Glomerular visceral epithelial cell (primary cell): ENCODE results near the gene EXOC3L1.

Experiments
- DNase-seq: peaks from one replicate; pipeline ENCODE4 v3.0.0-alpha.2; 2016; ENCODE audit errors: extremely low spot score

EXOC3L1 gene

GRCh38 chr16:67165121-67166078, 24.5 kb downstream of the EXOC3L1 start:
- DNase-seq: no peak

DNA sequence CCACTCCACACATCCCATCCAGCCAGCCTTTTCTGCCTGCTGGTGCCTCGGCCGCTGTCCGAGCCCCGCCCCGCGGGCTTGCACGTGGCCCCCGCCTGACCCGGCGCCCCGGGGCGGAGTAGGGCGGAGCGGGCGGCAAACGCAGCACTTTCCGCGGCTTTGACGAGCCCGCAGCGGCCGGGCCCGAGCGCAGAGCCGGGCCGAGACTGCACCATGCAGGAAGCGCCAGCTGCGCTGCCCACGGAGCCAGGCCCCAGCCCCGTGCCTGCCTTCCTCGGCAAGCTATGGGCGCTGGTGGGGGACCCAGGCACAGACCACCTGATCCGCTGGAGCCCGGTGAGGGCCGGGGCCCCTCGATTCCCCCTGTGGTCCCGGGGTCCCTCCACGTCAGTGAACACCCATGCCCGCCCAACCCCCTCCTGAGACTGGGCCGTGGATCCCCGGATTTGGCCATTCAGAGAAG, 25.3 kb downstream of the EXOC3L1 start, which contains the start of gene HSF4:
TSS of gene HSF4 (plus strand) at position 147 of the 463 bp plus-strand sequence. CDS start at position 214, 67 bp downstream.
- DNase-seq: no peak

DNA sequence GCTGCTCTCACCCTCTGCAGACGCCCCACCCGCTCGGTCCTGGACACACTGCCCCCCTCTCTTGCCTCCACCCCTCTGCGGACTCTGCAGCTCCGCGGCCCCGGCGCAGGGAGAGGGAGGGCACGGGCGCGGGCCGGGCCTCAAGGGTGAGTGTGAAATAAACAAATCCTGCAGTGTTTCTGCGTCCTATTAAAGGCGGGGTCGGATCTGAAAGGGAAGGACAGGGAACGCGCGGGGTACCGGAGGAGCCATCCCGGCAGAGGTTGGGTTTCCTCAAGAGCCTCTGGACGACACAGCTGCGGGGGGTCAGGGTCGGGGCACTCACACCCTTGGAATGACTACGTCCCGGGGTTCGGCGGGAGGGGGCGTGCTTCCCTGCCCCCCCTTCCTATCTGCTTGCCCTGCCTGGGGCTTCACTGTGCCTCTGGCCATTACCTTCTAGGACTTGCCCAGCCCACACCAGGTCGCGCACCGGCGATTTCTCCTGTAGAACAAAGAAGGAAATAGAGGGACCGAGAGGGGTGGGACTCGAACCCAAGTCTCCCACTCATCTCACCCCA, 25.9 kb downstream of the EXOC3L1 start:
- DNase-seq: no peak

DNA sequence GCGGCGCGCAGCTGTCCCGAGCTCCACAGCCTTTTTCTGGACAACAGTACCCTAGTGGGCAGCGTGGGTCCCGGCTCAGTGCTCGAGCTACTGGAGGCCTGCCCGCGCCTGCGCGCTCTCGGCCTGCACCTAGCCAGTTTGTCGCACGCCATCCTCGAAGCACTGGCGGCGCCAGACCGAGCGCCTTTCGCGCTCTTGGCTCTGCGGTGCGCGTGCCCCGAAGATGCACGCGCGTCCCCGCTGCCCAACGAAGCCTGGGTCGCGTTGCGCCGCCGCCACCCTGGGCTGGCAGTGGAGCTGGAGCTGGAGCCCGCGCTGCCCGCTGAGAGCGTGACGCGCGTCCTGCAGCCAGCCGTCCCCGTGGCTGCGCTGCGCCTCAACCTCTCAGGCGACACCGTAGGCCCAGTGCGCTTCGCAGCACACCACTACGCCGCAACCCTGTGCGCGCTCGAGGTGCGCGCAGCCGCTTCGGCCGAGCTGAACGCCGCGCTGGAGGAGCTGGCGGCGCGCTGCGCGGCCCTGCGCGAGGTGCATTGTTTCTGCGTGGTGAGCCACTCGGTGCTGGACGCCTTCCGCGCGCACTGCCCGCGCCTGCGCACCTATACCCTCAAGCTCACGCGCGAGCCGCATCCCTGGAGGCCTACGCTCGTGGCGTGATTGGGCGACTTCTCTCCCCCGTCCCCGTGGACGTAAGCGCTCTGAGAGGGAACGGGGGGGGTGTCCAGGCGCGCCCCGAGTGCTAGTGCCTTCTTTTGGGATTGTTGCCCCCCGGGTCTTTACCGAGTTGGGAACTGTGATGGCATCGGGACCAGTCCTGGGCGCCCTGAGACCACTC, 26.6 kb downstream of the EXOC3L1 start:
- DNase-seq: no peak

- no peak for DNase-seq
These were observed 27.3 kb downstream of the EXOC3L1 start for GRCh38 chr16:67162506-67163163.

DNA sequence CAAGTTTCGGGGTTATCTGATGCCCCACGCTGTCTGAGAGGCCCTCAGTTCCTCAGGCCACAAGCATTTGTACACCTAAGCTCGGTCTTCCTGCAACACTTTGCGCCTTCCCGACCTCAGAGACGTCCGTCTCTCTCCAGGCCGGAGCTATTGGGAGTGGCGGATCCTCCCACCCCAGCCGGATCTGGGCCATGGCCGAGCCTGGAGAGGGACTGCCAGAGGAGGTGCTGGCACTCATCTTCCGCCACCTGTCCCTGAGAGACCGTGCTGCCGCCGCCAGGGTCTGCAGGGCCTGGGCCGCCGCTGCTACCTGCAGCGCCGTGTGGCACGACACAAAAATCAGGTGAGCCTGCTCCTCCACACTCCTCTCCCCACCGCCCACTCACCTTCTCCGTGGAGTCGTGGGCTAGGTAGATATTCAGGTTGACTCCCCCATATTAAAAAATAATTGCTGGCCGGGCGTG, 28.3 kb downstream of the EXOC3L1 start:
- no peak for DNase-seq

DNA sequence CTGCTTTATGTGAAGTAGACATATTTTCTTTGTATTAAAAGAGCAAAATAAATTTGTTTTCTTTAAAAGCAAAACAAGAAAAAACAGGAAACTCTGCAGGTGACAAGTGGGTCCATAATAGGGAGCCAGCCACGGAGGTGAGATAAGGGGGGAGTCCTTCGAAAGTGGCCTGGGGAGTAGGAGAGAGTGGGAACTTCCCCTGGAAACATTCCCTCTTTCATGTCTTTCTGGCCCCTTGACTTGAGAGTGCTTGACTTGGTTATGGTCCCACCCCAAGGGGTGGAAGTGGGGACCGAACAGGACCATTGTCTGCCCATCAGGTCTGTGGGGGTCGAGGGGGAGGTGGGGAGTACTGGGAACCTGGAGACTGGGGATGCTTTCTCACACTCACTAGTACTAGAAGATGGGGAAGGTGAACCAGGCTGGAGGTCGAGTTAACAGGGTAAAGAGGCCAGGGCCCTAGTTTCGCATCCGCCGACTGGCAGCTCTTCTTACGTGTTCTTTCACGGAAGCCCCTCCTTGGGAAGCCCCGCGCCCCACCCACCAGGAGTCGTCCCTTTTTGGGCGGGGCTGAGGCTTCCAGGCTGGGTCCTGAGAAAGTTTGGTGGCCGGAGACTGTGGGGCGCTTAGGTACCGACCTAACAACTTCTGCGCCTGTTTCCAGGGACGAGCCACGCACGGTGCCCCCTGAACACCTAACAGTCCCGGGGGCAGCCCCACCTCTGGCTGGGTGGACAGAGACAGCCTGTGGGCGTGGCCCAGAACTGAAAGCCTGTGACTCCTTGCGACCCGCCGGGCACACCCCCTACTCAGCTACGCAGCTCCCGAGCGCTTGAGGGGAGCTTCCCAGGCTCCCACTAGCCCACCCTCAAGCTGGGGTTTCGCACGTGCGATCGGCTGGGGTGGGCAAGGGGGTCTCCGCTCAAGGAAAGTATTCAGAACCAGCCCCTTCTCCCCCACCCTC, 31.0 kb downstream of the EXOC3L1 start:
- peak; percentile 32 for DNase-seq

DNA sequence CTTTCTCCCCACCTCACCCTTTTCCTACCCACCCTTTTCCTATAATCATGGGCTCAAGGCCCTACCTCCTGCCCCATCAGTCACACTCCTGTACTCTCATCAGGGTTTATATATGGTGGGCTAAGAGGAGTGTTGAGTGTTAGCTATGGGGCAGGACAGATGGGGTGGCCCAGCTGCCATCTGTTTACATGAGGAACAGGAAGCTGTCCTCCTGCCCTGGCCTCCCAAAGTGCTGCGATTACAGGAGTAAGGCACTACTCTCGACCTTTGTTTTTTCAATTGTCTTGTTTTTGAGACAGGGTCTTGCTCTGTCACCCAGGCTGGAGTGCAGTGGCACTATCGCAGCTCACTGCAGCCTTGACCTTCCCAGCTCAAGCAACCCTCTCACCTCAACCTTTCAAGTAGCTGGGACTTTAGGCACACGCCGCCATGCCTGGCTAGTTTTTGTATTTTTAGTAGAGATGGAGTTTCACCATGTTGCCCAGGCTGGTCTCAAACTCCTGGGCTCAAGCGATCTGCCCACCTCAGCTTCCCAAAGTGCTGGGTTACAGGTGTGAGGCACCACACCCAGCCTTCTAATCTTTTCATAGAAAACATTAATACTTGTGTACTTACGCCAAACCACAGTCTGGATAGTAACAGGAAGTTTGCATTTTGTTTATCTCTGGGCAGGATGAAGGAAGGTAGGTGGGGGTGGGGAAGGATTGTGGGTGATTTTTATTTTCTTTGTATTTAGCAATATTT, 31.9 kb downstream of the EXOC3L1 start:
- DNase-seq: no peak

DNA sequence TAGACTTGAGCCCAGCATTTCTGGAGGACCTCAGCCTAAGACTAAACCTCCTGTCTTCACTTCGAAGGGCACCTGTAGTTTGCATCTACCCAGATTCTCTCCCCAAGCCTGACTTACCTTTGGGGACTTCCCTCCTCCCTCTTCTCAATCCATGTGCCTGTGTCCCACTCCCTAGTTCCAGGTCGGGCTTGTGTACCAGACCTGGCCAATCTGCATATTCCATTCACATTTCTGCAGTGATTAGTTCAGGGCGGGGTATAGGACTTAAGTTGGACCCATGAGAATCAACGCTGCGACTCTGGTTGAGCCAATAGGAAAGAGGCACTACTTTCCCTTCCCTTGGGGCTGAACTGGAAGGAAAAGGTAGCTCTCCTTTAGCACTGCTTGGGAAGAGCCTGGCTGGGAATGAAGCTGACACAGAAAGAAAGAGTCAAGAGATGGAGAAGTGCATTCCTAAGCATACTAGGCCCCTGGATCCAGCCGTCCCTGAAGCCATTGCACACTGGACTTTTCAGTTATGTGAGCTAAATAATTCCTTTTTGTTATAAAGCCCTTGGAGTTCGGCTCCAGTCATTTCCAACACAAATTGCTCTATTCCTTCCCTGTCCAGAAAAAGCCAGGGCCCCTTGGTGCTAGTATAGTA, 32.7 kb downstream of the EXOC3L1 start:
- no peak for DNase-seq

GRCh38 chr16:67156143-67156844, 33.6 kb downstream of the EXOC3L1 start:
- no peak for DNase-seq

DNA sequence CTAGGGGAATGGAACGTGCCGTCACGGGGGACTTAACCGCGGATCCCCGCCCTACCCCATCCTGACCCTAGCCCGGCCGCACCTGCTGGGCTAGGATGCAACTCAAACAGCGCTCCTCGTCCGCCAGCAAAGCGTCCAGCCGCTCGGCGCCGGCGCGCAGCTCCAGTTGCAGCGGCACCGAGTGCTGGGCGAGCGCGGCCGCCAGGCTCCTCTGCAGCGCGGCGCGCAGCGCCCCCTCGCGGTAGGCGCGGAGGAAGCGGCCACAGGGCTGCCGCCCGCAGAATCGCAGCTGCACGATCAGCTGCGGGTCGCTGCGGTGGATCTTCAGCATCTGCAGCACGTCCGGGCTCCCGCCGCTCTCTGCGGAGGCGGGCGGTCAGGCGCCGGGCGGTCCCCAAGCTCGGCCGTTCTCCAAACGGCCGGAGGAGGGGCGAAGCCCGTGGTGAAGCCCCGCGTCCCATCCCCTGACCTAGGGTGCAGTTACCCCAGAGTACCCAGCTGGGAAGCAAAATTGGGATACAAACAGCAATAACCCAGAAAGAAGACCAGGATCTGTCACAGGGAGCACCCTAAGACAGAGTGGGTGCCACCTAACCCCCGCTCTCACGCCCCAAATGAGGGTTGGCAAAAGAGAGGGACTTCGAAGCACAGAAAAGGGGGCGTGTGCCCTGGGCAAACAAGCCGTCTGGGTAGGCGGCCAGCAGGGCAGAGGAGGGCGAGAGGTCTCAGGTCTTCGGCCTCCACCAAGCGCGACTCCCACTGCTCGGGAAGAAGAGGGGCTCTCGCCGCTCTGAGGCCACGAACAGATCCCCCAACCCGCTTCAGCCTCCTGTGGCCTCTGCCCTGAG, 34.4 kb downstream of the EXOC3L1 start:
- peak; percentile 72 for DNase-seq

- no peak for DNase-seq
These were observed 35.2 kb downstream of the EXOC3L1 start for GRCh38 chr16:67154578-67155294.

DNA sequence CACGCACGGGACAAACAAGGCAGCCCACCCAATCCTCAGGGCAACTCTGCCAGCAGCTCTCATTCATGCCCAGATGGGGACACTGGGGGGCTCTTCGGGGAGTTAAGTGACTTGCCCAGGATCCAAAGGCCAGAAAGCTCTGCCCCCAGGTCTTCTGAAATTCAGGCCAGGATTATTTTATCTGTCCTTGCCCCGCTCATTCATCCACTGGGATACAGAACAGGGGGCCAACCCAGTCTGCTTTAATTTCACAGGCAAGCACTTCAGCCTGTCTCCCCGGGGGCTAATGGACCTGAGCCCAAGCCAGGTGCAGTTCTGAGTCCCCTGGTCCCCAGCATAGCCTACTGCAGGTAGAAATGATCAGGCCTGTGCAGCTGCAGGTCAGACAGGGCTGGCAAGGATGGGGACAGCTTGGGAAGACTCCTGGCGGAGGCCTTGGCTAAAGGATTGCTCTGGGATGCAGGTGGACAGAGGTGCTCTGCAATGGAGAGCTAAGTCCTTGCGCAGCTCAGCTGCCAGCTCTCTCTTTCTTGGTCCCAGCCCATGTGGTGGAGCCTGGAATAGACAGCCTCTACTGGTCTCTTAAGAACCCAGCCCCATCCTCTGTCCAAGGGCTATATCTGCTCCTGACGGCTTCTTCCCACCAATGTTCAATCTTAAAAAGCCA, 38.4 kb downstream of the EXOC3L1 start:
- DNase-seq: no peak

DNA sequence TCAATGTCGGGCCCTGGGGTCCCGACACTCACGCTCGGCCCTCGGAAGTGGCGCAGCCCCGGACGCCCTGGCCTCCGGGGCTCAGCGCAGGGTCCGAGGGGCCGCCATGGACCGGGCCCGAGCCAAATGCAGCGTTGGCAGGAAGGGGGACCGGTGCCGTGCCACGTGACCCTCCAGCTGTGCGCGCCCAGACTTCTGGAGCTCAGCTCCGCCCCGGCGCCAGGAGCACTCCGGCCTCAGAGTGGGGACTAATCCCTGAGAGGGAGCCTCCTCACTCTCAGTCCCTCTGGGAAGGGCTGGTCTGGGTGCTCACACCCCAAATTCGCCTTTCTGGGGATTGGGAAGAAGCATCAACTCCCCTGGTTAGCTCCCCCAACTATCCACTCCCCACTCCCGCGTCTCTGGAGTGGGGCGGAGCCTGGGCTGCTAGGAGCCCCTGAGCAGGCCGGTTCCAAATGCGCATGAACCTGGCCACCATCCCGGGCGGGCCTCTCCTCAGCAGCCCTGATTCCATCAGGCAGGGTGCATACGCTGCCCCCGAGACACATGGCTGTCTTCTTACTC, 39.0 kb downstream of the EXOC3L1 start, which contains the start of gene B3GNT9:
TSS of gene B3GNT9 (minus strand) at position 166 of the 564 bp plus-strand sequence. CDS start 513 bp downstream, outside the sequence.
- DNase-seq: peak; percentile 60

DNA sequence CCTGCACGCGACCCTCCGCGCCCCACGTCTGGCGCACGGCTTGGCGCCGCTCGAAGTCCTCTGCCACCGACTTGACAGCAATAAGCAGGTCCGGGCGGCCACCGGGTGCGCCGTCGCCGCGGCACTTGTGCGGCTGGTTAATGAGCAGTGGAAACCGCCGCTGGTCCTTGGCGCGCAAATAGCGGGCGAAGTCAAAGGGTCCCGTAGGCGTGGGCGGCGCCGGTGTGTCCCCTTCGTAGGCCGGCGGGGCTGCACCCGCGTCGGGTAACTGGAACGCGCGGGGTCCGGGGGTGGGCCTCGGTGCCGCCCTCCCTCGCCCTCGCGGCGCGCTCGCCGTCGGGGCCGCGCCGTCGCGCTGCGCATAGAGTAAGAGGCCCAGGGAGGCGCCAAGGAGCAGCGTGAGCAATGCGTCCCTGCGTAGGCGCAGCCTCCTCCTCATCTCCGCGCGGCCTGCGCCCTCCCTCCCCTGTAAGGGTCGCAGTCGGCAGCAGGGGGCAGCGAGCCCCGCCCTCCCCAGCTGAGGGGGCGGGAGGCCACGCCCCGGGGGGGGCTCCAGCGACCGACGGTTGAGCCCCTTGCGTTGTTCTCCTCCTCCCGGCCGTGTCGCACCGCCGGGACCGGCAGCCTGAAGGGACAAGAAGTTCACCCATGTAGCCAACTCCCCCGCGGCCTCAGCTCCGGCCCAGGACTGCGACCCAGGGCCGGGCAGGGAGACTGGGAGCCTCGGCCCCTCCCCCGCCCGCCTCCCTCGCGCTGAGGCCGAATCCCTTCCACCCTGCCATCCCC, 39.7 kb downstream of the EXOC3L1 start:
- no peak for DNase-seq
